H1 (cell line): ENCODE data around the gene MAPK1. TPM values are rescaled to one million over a fixed set of nuclear protein-coding genes. Genes with fewer than 3 reads are reported as not detected.

Source experiments
- CTCF ChIA-PET: fragments of 300-600 bp; sonication (Branson Sonifier 250); formaldehyde crosslinking; loops from one replicate; lab custom pipeline; 2021; ENCODE audit not compliant: partially characterized antibody; lab: Charles Lee
- POLR2A ChIA-PET: fragments of 300-600 bp; sonication (Branson Sonifier 250); formaldehyde crosslinking; loops from one replicate; lab custom pipeline; 2021; ENCODE audit warnings: inconsistent platforms; ENCODE audit not compliant: partially characterized antibody; lab: Charles Lee
- DNase-seq, 2 experiments: peaks; one replicate each; pipeline versions ENCODE4 v3.0.0 to v3.0.0-alpha.2; 2010 to 2022; ENCODE audit warnings: low spot score in 2 of 2, low read depth in 1 of 2, mixed read lengths in 1 of 2
- FAIRE-seq: peaks from 2 replicates; lab custom pipeline; 2011; peaks lifted over from hg19 to GRCh38; lab: Jason Lieb, UNC
- H2AFZ ChIP-seq: 2 replicates; pipeline ENCODE4 v1.8.1; 2012; ENCODE audit warnings: low read length, inconsistent platforms
- H2AK5ac ChIP-seq: 2 replicates; pipeline ENCODE4 v1.6.1; 2013; ENCODE audit warnings: low read depth, low read length
- H2BK120ac ChIP-seq: replicated peaks from 2 replicates; pipeline ENCODE3; 2013; ENCODE audit warnings: low read depth, low read length, inconsistent platforms
- H2BK12ac ChIP-seq: 2 replicates; pipeline ENCODE4 v1.6.1; 2013; ENCODE audit warnings: low read depth, low read length
- H2BK15ac ChIP-seq: 2 replicates; pipeline ENCODE4 v1.6.1; 2013; ENCODE audit warnings: low read length
- H2BK20ac ChIP-seq: 2 replicates; pipeline ENCODE4 v1.6.1; 2013; ENCODE audit warnings: low read length
- H2BK5ac ChIP-seq: 2 replicates; pipeline ENCODE4 v1.6.1; 2013; ENCODE audit warnings: low read depth, low read length
- H3K14ac ChIP-seq: 2 replicates; pipeline ENCODE4 v1.6.1; 2013; ENCODE audit warnings: inconsistent platforms; ENCODE audit not compliant: insufficient read length
- H3K18ac ChIP-seq: 2 replicates; pipeline ENCODE4 v1.6.1; 2013; ENCODE audit warnings: low read length; ENCODE audit errors: extremely low read depth
- H3K23ac ChIP-seq: 2 replicates; pipeline ENCODE4 v1.6.1; 2013; ENCODE audit warnings: inconsistent platforms; ENCODE audit not compliant: insufficient read length
- H3K23me2 ChIP-seq: 2 replicates; pipeline ENCODE4 v1.6.1; 2013; ENCODE audit warnings: low read depth, low read length
- H3K27ac ChIP-seq: 2 replicates; pipeline ENCODE4 v1.6.1; 2011; ENCODE audit warnings: low read depth, low read length, inconsistent platforms
- H3K27me3 ChIP-seq, 4 experiments: replicated peaks in 1 of 4; 1 replicate in 1 of 4; 2 replicates in 3 of 4; pipeline versions ENCODE4 v1.6.1 to v1.8.1; 2011 to 2013; ENCODE audit warnings: low read length in 3 of 4, mild to moderate bottlenecking in 3 of 4, inconsistent platforms in 2 of 4, mixed read lengths in 2 of 4, moderate library complexity in 1 of 4; ENCODE audit not compliant: control insufficient read depth in 3 of 4, insufficient read depth in 3 of 4; ENCODE audit errors: extremely low read depth in 1 of 4
- H3K36me3 ChIP-seq, 4 experiments: 2 replicates each; pipeline versions ENCODE4 v1.6.1 to v1.8.1; 2011 to 2013; ENCODE audit warnings: mild to moderate bottlenecking in 4 of 4, low read length in 3 of 4, moderate library complexity in 2 of 4, control low read depth in 1 of 4, inconsistent platforms in 1 of 4; ENCODE audit not compliant: insufficient read depth in 4 of 4, control insufficient read depth in 2 of 4
- H3K4ac ChIP-seq: replicated peaks from 2 replicates; pipeline ENCODE3; 2013; ENCODE audit warnings: low read length, low read depth, mixed read lengths, inconsistent platforms; ENCODE audit not compliant: insufficient read length
- H3K4me1 ChIP-seq, 4 experiments: replicated peaks in 1 of 4; 1 replicate in 1 of 4; 2 replicates in 3 of 4; pipeline versions ENCODE4 v1.6.1 to v1.8.1; 2011 to 2013; ENCODE audit warnings: low read length in 3 of 4, inconsistent platforms in 2 of 4, mixed read lengths in 1 of 4; ENCODE audit not compliant: insufficient read depth in 4 of 4, control insufficient read depth in 3 of 4
- H3K4me2 ChIP-seq, 2 experiments: 2 replicates each; pipeline versions ENCODE4 v1.6.1 to v1.8.1; 2011 to 2013; ENCODE audit warnings: low read depth in 2 of 2, low read length in 2 of 2, control low read depth in 1 of 2, inconsistent platforms in 1 of 2, mild to moderate bottlenecking in 1 of 2; ENCODE audit not compliant: insufficient read depth in 1 of 2
- H3K4me3 ChIP-seq, 4 experiments: fragments of 200-600, 300-600 bp in 1 of 4; sonication (generic), shearing (Covaris generic), sonication (Bioruptor Twin) in 1 of 4; 2 replicates each; pipeline versions ENCODE4 v1.5.1 to v1.8.1; 2011 to 2016; ENCODE audit warnings: low read length in 4 of 4, low read depth in 3 of 4, control low read depth in 2 of 4, inconsistent platforms in 2 of 4, mild to moderate bottlenecking in 2 of 4, mixed read lengths in 1 of 4, moderate library complexity in 1 of 4; ENCODE audit not compliant: insufficient read depth in 2 of 4; ENCODE audit errors: extremely low read depth in 1 of 4
- H3K56ac ChIP-seq: replicated peaks from 2 replicates; pipeline ENCODE3; 2013; ENCODE audit warnings: low read depth, mild to moderate bottlenecking, mixed read lengths, low read length, inconsistent platforms; ENCODE audit not compliant: insufficient read length
- H3K79me1 ChIP-seq: 2 replicates; pipeline ENCODE4 v1.6.1; 2013; ENCODE audit warnings: low read depth, low read length, control low read depth
- H3K79me2 ChIP-seq, 2 experiments: 2 replicates each; pipeline versions ENCODE4 v1.6.1 to v1.8.1; 2012 to 2013; ENCODE audit warnings: low read length in 2 of 2, mild to moderate bottlenecking in 2 of 2, inconsistent platforms in 1 of 2; ENCODE audit not compliant: insufficient read depth in 2 of 2, control insufficient read depth in 1 of 2
- H3K9ac ChIP-seq, 4 experiments: replicated peaks in 1 of 4; 1 replicate in 1 of 4; 2 replicates in 3 of 4; pipeline versions ENCODE4 v1.6.1 to v1.8.1; 2011 to 2013; ENCODE audit warnings: low read depth in 3 of 4, low read length in 3 of 4, control low read depth in 2 of 4, mild to moderate bottlenecking in 2 of 4, moderate library complexity in 2 of 4, inconsistent platforms in 1 of 4; ENCODE audit errors: extremely low read depth in 1 of 4
- H3K9me3 ChIP-seq, 2 experiments: 2 replicates each; pipeline versions ENCODE4 v1.6.1 to v1.8.1; 2012 to 2013; ENCODE audit warnings: mild to moderate bottlenecking in 2 of 2, moderate library complexity in 2 of 2, control low read depth in 1 of 2, inconsistent platforms in 1 of 2, low read depth in 1 of 2, low read length in 1 of 2, mixed read lengths in 1 of 2; ENCODE audit not compliant: insufficient read depth in 2 of 2
- H4K20me1 ChIP-seq, 2 experiments: replicated peaks in 1 of 2; 2 replicates each; pipeline versions ENCODE3 to v1.8.1; 2011 to 2013; ENCODE audit warnings: inconsistent platforms in 2 of 2, low read length in 2 of 2, mild to moderate bottlenecking in 1 of 2; ENCODE audit not compliant: insufficient read depth in 2 of 2, control insufficient read depth in 1 of 2
- H4K5ac ChIP-seq: 2 replicates; pipeline ENCODE4 v1.6.1; 2013; ENCODE audit warnings: low read length, low read depth, mixed read lengths, inconsistent platforms; ENCODE audit not compliant: insufficient read length
- H4K8ac ChIP-seq: 2 replicates; pipeline ENCODE4 v1.8.0; 2013; ENCODE audit warnings: mild to moderate bottlenecking, moderate library complexity, low read length, inconsistent platforms; ENCODE audit not compliant: insufficient read depth; ENCODE audit errors: extremely low read depth
- H4K91ac ChIP-seq: replicated peaks from 2 replicates; pipeline ENCODE3; 2013; ENCODE audit warnings: low read length, mixed read lengths, inconsistent platforms; ENCODE audit not compliant: insufficient read length
- BACH1 ChIP-seq: IDR thresholded peaks from 2 replicates; pipeline ENCODE4 v1.6.1; 2012; ENCODE audit warnings: low read length, improper control_type of control experiment
- CHD1 ChIP-seq: IDR thresholded peaks from 2 replicates; pipeline ENCODE4 v1.6.1; 2012; ENCODE audit warnings: low read depth, low read length, improper control_type of control experiment
- EGR1 ChIP-seq: IDR thresholded peaks from 2 replicates; pipeline ENCODE4 v1.6.1; 2011; ENCODE audit warnings: low read depth, low read length, borderline replicate concordance
- GABPA ChIP-seq: IDR thresholded peaks from 2 replicates; pipeline ENCODE4 v1.6.1; 2011; ENCODE audit warnings: mild to moderate bottlenecking, low read length, moderate library complexity, borderline replicate concordance; ENCODE audit not compliant: insufficient read depth
- MAFK ChIP-seq: IDR thresholded peaks from 2 replicates; pipeline ENCODE4 v1.6.1; 2012; ENCODE audit warnings: low read depth, mild to moderate bottlenecking, improper control_type of control experiment, low read length
- POU5F1 ChIP-seq: IDR thresholded peaks from 2 replicates; pipeline ENCODE4 v1.6.1; 2011; ENCODE audit warnings: low read depth, mild to moderate bottlenecking, low read length, moderate library complexity
- RNF2 ChIP-seq: fragments of 200-900, 300-1000 bp; sonication (generic); IDR thresholded peaks from 2 replicates; pipeline ENCODE4 v1.7.1; 2016; ENCODE audit warnings: borderline replicate concordance, low read depth, mild to moderate bottlenecking, antibody characterized with exemption, low read length; ENCODE audit not compliant: poor library complexity, severe bottlenecking; ENCODE audit errors: missing control alignments
- RXRA ChIP-seq: IDR thresholded peaks from 2 replicates; pipeline ENCODE4 v1.6.1; 2011; ENCODE audit warnings: low read depth, mild to moderate bottlenecking, low read length, moderate library complexity; ENCODE audit not compliant: insufficient read depth
- TEAD4 ChIP-seq: IDR thresholded peaks from 2 replicates; pipeline ENCODE4 v1.6.1; 2012; ENCODE audit warnings: low read depth, low read length, inconsistent platforms, mixed read lengths
- WGBS, 2 experiments: shearing (Covaris generic) in 1 of 2; methylation state at CpG; one replicate each; pipeline versions ENCODE4 v1.1.6 to v1.1.7; 2013 to 2015; ENCODE audit warnings: low lambda C conversion rate in 2 of 2, mixed read lengths in 2 of 2, inconsistent platforms in 1 of 2, low coverage in 1 of 2, missing lambda C conversion rate in 1 of 2; ENCODE audit not compliant: insufficient replicate concordance in 2 of 2, insufficient coverage in 1 of 2, insufficient read length in 1 of 2; ENCODE audit errors: extremely low coverage in 1 of 2, missing lambda C conversion rate in 1 of 2; 5-methylcytosine and 5-hydroxymethylcytosine counted together
- polyA plus RNA-seq, 7 experiments: library from polyadenylated mRNA; depleted of rRNA in 3 of 7; stranded (reverse) in 5 of 7; unstranded in 2 of 7; fragments of >200 nt in 5 of 7; fragments of 200-250 nt in 2 of 7; gene quantifications; 1 replicate in 5 of 7; 2 replicates in 1 of 7; 4 replicates in 1 of 7; pipeline versions ENCODE4 v1.2.1 to v1.2.3, GENCODE V29; 2011 to 2013; ENCODE audit warnings: missing spikeins in 2 of 7, mixed read lengths in 2 of 7
- total RNA-seq: library from RNA; stranded (reverse); fragmentation: NEBNext Ultra II Directional; extraction: Animal tissue kit (Norgen Biotek cat#: 25700); gene quantifications from 2 replicates; pipeline ENCODE4 v1.2.1, GENCODE V29; 2021

The MAPK1 gene
- total and polyA plus RNA-seq, 2 of the 8 experiments (the other 6 are each of a cell fraction or from before 2014, with no cell fraction given), result 28.1 to 101 TPM

- DNase-seq (no peak), FAIRE-seq (no peak)
- Histone ChIP-seq H3K79me1 (no peaks in the 10 kb centered on the region), H3K36me3 (no peaks in the 10 kb centered on the region), H3K27me3 (no peaks in the 10 kb centered on the region; a peak in 1 of 7 replicates), H3K56ac (no peak overlapping the region), H4K91ac (no peak overlapping the region), H2BK20ac (no peak overlapping the region), H3K23ac (no peak overlapping the region), H4K5ac (no peak overlapping the region), H3K27ac (no peak overlapping the region), H3K9me3 (no peaks in the 10 kb centered on the region), H2AFZ (no peak overlapping the region), H3K4me2 (no peak overlapping the region), H3K14ac (no peak overlapping the region), H2BK120ac (no peak overlapping the region), H3K23me2 (no peaks in the 10 kb centered on the region), H2BK12ac (no peak overlapping the region), H3K18ac (no peak overlapping the region), H2BK5ac (no peak overlapping the region), H2AK5ac (no peak overlapping the region), H4K8ac (no peak overlapping the region), H3K4me1 (no peaks in the 10 kb centered on the region), H3K79me2 (no peaks in the 10 kb centered on the region), H2BK15ac (no peak overlapping the region), H3K9ac (no peak overlapping the region), H3K4ac (no peak overlapping the region), H3K4me3 (no peak overlapping the region), H4K20me1 (peaks cover 0 to 1% of the 10 kb centered on the region in 2 experiments)
- POLR2A ChIA-PET, result interaction anchor here (2.3 kb wide), 1 partner anchor 13 kb away, joined by 9 read pairs; no protein-coding TSS in a partner anchor
- CTCF ChIA-PET, result interaction anchor here (1.2 kb wide), 1 partner anchor 17 kb away, joined by 5 read pairs; no protein-coding TSS in a partner anchor
- no peak for TF ChIP-seq POU5F1
- no peak for TF ChIP-seq MAFK
- TF ChIP-seq CHD1, result no peak
- no peak for TF ChIP-seq EGR1
- TF ChIP-seq RNF2, result no peak
- TF ChIP-seq BACH1, result no peak
- no peak for TF ChIP-seq GABPA
- TF ChIP-seq TEAD4, result no peak
- no peak for TF ChIP-seq RXRA
- 86% methylated on average over 4 of the region's 4 CpGs; no CpG with 5 or more reads in 1 of the 2 experiments for WGBS, 2 experiments
These were observed 35.8 kb upstream of the MAPK1 start for GRCh38 chr22:21903283-21903682.
